Measurements from ENCODE around the gene BTG2.
"Not testable (repeated sequence)": the region's sequence is repeated elsewhere in the genome, so short reads cannot be mapped to it uniquely, and the experiment has no call there.

Gene BTG2, protein sequence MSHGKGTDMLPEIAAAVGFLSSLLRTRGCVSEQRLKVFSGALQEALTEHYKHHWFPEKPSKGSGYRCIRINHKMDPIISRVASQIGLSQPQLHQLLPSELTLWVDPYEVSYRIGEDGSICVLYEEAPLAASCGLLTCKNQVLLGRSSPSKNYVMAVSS

GRCh38 chr1:203304919-203305808 is at the start of gene BTG2:
BTG2 (plus strand) TSS chr1:203305519; CDS start chr1:203305607, 88 bp downstream.
- DNase-seq (ENCODE audit: low read depth): peak; percentile 90

DNA sequence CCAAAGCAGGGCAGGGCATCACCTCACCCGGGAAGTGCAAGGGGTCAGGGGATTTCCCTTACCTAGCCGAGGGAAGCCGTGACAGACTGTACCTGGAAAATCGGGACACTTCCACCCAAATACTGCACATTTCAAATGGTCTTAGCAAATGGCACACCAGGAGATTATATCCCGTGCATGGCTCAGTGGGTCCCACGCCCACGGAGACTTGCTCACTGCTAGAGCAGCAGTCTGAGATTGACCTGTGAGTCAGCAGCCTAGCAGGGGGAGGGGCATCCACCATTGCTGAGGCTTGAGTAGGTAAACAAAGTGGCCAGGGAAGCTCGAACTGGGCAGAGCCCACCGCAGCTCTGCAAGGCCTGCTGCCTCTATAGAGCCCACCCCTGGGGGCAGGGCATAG is 48.7 kb upstream of the BTG2 start:
- DNase-seq (ENCODE audit: low read depth): not testable (repeated sequence)

DNA sequence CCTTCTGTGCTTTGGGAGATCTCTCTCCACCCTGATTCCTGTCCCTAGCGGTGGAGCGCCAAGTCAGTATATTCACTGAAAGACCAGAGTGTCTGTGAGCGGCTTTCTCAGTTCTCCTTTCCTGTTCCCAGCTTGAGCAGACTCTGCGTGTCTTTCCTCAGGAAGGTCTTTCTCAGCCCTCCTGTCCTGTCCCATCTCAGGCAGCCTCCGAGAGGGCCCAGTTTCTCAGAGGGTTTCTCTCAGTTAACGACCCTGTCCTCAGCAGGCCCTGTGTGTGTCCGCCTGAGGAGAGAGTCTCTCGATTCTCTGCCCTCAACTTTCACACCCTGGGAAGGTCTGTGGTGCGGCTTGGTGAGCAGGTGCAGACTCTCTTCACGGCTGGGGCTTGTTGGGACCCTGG is 41.8 kb upstream of the BTG2 start:
- no peak for DNase-seq (ENCODE audit: low read depth)

- DNase-seq (ENCODE audit: low read depth): no peak
These were observed 41.2 kb upstream of the BTG2 start for GRCh38 chr1:203264052-203264501.

DNA sequence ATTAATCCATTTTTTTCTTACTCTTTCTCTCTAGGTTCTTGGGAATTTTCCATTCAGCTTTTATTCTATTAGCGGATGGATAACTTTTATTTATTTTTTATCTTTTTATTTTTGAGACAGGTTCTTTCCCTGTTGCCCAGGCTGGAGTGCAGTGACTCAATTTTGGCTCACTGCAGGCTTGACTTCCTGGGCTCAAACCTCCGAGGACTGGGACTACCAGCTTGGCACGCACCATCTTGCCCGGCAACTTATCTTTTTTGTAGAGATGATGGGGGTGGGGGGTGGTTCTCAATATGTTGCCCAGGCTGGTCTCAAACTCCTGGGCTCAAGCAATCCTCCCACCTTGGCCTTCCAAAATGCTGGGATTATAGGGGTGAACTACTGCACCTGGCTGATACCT is 39.8 kb upstream of the BTG2 start:
- no peak for DNase-seq (ENCODE audit: low read depth)

GRCh38 chr1:203266140-203266539 is 39.2 kb upstream of the BTG2 start:
- DNase-seq (ENCODE audit: low read depth): not testable (repeated sequence)

DNA sequence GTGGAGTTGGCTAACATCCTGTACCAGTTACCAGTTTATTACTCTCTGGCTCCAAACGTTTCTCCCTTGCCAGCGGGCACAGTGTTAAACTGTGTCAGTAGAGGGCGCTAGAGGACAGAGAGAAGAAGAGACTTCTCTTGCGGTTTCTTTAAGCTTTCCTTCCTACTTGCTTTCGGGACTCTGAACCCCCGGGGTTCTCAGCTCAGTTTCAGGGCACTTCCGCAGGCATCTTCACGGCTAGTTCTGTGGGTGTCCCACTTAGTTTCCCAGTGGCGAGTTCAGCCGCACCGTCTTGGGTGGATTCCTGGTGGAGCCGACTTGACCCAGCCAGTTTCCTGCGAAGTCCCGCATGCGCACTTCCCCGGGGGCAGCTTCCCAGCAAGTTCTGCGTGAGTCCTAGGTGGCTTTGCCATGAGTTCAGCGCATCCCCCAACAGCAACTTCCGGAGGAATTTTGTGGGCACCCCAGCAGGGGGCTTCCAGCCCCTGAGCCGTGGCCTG is 37.9 kb upstream of the BTG2 start:
- peak; percentile 64 for DNase-seq (ENCODE audit: low read depth)

- no peak for DNase-seq (ENCODE audit: low read depth)
These were observed 37.4 kb upstream of the BTG2 start for GRCh38 chr1:203267912-203268311.

DNA sequence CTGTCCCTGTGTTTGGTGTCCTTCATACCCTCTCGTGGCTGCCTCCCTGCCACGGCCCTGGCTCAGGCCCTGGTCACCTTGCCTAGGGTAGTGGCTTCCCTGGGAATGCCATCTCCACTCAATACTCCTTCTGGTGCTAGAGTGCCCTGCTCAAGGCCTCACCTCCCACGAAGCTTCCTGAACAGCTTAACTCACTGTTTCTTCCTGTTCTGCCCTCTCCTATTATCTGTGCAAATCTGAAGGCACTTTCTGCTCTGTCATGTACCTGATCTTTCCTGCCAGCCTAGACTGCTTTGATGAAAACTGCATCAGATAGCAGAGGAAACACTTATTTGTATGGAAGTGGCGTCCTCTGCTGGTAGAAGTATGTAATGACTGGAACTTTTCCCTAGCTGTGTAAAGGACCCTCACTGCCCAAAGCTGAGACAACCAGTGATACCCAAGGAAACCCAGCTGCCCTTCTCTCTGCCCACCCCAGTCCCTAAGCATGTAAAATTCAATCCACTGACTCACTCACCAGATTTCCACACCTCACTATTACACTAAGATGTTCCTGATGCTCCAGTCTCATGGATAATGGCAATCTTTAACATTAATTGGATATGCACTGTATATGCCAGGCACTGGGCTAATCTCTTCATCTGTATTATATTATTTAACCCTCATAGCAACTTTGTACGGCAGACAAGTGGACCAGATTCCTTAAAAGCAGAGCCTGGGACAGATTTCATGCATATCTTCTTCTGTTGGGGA is 36.2 kb upstream of the BTG2 start:
- peak; percentile 27 for DNase-seq (ENCODE audit: low read depth)

GRCh38 chr1:203269654-203270020 is 35.7 kb upstream of the BTG2 start:
- DNase-seq (ENCODE audit: low read depth): no peak

- no peak for DNase-seq (ENCODE audit: low read depth)
These were observed 34.9 kb upstream of the BTG2 start for GRCh38 chr1:203270448-203270847.

DNA sequence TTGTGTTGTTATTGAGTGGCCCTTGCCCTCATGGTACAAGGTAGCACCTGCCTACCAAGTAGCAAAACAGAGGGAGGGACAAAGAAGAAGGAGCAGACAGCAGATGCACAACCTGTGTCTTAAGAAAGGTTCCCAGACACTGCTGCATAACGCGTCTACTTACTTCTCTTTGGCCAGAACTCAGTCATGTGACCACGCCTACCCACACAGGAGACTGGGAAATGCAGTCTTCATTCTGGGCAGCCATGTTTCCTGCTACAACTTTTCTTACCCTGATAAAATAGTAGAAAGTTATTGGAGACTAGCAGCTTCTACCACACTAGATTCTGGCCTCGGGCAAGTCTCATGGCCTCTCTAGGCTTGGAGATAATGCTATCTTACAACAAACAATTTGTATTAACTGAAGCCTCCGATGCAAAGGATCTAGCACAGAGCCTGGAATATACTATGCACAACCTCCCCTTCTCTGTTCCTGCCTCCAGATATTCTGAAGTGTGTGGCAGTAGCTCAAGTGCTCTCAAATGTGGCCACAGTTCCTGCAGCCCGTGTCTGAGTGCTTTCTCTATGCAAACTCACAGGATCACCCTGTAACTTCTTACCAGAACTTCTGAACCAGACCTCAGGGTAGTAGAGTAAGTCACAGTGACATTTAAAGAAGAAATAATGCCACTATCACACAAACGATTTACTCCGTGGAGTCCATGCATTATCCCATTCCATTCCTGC is 34.1 kb upstream of the BTG2 start:
- peak; percentile 58 for DNase-seq (ENCODE audit: low read depth)

DNA sequence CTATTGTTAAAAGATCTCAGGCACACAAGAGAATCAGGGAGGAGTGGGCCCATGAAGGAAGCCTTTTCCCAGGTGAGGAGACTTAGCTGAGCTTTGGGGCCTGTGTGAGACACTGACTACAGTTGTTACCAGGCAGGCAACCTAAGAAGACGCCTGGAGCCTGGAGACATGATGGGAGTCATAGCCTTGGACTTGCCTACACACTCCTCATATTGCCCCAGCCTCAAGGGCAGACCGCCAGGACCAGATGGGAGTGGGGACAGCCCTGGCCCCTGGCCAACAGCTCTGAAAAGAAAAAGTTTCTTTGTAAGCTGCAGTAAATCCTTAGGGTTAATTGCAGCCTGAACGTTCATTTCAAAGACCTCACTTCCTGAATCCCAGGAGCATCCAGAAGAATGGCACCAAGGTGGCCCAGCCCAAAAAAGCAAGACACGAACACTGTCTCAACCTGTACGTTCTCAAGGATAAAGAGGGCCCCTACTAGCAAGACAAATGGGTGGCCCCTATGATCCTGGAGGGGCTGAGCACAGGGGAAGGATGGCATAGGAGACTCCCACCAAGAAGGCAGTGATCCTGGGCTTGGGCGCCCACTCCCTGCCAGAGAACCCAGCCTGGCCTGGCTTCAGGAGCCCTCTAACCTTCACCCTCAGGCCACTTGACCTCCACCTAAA is 33.2 kb upstream of the BTG2 start:
- no peak for DNase-seq (ENCODE audit: low read depth)

- DNase-seq (ENCODE audit: low read depth): no peak
These were observed 32.6 kb upstream of the BTG2 start for GRCh38 chr1:203272633-203273205.

DNA sequence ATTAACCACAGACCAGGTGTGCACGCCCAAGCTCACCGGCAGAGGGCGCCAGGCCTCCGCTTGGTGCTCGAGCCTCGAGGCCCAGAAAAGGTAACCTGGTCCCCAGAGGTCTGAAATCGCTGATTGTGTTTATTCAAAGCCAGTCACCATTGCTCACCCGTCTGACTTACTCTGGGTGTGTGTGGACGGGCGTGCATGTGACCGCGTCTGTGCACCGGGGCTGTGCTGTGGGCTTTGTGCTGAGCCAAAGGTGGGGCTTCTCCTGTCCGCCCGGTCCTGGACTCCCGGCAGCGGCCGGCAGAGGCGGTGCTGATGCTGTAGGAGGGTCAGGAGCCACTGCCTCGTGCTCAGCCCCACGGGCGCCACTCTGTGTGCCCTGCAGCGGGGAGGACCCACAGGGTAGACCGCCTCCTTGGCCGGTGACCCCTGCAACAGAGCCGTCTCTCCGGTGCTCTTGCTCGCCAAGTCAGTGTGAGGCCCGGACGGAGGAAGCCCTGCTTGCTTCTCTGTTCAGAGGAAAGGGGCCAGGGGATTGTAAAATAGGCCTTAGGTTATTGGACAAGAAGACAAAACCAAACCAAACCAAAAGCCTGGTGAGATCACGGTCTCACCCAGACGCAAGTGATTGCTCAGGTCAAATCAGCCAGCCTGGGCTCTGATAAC is 32.0 kb upstream of the BTG2 start:
- DNase-seq (ENCODE audit: low read depth): peak; percentile 75

DNA sequence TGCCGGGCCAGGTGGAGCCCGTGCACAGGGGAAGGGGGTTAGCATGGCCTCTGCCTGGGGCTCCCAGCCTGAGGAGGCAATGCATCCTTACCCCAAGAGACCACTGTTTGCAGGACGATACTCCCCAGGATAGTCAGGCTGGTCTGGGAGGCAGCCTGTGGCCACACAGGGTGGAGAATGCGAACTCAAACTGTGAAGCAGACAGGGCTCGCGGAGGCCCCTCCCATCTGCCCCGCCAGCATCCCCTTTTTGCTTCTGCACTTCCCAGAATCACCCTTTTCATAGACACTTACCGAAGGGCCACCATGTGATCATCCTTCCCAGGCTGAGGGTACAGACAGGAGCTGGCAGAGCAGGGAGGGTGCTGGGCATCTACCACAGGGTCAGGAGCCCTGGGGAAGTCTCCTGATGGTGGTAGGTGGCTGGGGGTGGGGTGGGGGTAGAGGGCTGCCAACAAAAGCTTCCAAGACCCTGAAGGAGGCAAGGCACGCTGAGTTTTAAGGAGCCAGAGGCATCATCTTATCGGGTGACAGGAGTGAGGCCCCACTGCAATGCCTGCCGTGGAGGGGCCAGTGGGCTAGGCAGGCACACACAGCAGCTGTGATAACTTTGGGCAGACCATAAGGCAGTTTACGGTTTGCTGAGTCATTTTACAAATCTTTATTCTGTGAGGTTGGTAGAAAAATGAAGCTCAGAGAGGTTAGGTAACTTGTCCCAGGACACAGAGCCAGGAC is 31.3 kb upstream of the BTG2 start:
- no peak for DNase-seq (ENCODE audit: low read depth)

GRCh38 chr1:203274603-203275381 is 30.5 kb upstream of the BTG2 start:
- no peak for DNase-seq (ENCODE audit: low read depth)

DNA sequence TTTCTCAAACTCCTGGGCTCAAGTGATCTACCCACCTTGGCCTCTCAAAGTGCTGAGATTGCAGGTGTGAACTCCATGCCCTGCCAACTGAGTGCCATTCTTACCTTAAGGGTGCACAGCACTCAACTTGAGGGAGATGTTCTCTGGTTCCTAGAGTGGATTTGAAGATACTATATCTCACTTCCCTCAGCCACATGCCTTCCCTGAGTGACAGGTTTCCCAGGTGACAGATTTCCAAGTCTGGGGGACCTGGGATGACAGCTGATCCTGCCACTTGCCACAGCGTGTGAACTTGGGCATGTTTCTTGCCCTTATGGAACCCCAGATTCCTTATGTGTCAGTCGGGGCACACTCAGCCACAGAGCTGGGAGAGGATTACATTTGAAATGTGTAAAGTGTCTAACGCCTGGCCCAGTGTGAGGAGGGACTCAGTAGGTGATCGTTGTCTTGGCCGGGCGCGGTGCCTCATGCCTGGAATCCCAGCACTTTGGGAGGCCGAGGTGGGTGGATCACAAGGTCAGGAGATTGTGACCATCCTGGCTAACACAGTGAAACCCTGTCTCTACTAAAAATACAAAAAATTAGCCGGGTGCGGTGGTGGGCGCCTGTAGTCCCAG is 29.6 kb upstream of the BTG2 start:
- DNase-seq (ENCODE audit: low read depth): no peak

DNA sequence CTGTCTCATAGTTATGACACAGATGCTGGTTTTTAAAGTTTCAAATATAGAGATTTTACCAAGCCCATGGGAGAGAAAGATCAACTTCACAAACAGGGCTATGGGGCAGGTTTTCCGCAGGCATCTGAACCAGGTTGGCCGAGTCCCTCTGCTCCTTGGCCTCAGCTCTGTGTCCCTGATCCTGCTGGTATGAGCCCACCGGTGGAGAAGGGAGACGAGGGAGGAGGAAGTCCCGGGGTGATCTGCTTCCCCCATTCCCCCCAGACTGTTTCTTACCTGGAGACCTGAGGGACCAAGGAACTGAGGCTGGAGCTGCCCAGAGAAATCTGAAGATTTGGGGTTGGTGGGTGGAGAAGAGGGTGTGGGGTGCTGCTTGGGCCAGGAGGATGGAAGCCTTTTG is 28.9 kb upstream of the BTG2 start:
- DNase-seq (ENCODE audit: low read depth): no peak
